ENCODE data around the gene SCGB1D2. TPM values are rescaled to one million over a fixed set of nuclear protein-coding genes. Genes with fewer than 3 reads are reported as not detected.

SCGB1D2 gene
- total and polyA plus RNA-seq, 9 of the 15 experiments (the other 6 are each of a cell fraction or from before 2014, with no cell fraction given), result not detected

DNA sequence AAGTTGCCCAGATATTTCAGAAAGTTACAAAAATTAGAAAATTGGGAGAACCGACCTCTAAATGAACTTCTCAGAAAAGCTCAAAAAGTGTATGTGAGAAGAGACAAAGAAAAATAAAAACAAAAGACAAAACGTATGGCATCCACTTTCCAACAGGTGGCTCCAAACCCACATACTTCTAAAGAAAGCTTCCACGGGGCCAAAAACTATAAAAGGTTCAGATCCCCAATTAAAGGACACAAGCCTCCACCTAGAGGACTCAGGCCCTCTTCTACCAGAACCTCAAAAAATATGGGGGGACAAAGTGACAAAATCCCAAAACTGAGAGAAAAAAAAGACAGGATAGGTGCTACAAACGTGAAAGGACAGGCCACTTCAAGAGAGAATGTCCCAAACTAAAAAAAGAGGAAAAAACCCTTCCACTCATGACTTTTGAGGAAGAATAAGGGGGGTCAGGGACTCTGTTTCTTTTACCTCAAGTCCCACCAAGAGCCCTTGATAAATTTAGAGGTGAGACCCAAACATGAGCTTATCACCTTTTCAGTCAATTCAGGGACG, 24.8 kb upstream of the SCGB1D2 start (continued):
- TF ChIP-seq, protein P1, sequence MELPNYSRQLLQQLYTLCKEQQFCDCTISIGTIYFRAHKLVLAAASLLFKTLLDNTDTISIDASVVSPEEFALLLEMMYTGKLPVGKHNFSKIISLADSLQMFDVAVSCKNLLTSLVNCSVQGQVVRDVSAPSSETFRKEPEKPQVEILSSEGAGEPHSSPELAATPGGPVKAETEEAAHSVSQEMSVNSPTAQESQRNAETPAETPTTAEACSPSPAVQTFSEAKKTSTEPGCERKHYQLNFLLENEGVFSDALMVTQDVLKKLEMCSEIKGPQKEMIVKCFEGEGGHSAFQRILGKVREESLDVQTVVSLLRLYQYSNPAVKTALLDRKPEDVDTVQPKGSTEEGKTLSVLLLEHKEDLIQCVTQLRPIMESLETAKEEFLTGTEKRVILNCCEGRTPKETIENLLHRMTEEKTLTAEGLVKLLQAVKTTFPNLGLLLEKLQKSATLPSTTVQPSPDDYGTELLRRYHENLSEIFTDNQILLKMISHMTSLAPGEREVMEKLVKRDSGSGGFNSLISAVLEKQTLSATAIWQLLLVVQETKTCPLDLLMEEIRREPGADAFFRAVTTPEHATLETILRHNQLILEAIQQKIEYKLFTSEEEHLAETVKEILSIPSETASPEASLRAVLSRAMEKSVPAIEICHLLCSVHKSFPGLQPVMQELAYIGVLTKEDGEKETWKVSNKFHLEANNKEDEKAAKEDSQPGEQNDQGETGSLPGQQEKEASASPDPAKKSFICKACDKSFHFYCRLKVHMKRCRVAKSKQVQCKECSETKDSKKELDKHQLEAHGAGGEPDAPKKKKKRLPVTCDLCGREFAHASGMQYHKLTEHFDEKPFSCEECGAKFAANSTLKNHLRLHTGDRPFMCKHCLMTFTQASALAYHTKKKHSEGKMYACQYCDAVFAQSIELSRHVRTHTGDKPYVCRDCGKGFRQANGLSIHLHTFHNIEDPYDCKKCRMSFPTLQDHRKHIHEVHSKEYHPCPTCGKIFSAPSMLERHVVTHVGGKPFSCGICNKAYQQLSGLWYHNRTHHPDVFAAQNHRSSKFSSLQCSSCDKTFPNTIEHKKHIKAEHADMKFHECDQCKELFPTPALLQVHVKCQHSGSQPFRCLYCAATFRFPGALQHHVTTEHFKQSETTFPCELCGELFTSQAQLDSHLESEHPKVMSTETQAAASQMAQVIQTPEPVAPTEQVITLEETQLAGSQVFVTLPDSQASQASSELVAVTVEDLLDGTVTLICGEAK (IDR thresholded peaks at IDR 0.05), result no peak
- TF ChIP-seq, protein P1 (CRISPR knock-in tag; IDR thresholded peaks at IDR 0.05), result no peak

Measured in K562 (cell line).